Raji (cell line): ENCODE data around the gene SMARCD3.

Experiments used
- POLR2A ChIP-seq: IDR thresholded peaks from 2 replicates; pipeline ENCODE4 v1.6.1; 2011; ENCODE audit warnings: low read depth, low read length, control low read depth; ENCODE audit not compliant: insufficient read depth

SMARCD3 gene

GRCh38 chr7:151274936-151275812 lies 26.7 kb upstream of the SMARCD3 start:
- TF ChIP-seq POLR2A = no peak

- no peak for TF ChIP-seq POLR2A
Measured at GRCh38 chr7:151274396-151274795, 25.9 kb upstream of the SMARCD3 start.

GRCh38 chr7:151273651-151274390 lies 25.3 kb upstream of the SMARCD3 start:
- TF ChIP-seq POLR2A = no peak

- TF ChIP-seq POLR2A = no peak
Measured at GRCh38 chr7:151272877-151273276, 24.4 kb upstream of the SMARCD3 start.

- TF ChIP-seq POLR2A = no peak
Measured at GRCh38 chr7:151272405-151272804, 23.9 kb upstream of the SMARCD3 start.

- no peak for TF ChIP-seq POLR2A
Measured at GRCh38 chr7:151271699-151272355, 23.3 kb upstream of the SMARCD3 start.

GRCh38 chr7:151269511-151269910 lies 21.0 kb upstream of the SMARCD3 start:
- no peak for TF ChIP-seq POLR2A

- no peak for TF ChIP-seq POLR2A
Measured at GRCh38 chr7:151265351-151265931, 16.9 kb upstream of the SMARCD3 start.

- TF ChIP-seq POLR2A = no peak
Measured at GRCh38 chr7:151264615-151265014, 16.1 kb upstream of the SMARCD3 start.

- no peak for TF ChIP-seq POLR2A
Measured at GRCh38 chr7:151261529-151261928, 13.0 kb upstream of the SMARCD3 start.

GRCh38 chr7:151260883-151261282 lies 12.4 kb upstream of the SMARCD3 start:
- no peak for TF ChIP-seq POLR2A

- no peak for TF ChIP-seq POLR2A
Measured at GRCh38 chr7:151260471-151260870, 12.0 kb upstream of the SMARCD3 start.

GRCh38 chr7:151257990-151258389 lies 9.5 kb upstream of the SMARCD3 start:
- no peak for TF ChIP-seq POLR2A

GRCh38 chr7:151256410-151257045 lies 8.0 kb upstream of the SMARCD3 start:
- TF ChIP-seq POLR2A = no peak

- TF ChIP-seq POLR2A = no peak
Measured at GRCh38 chr7:151255390-151255789, 6.9 kb upstream of the SMARCD3 start.
